Loucy (cell line): ENCODE measurements around the gene SNRNP27.

ENCODE experiments used
- H2AFZ ChIP-seq: fragments of 200-600 bp; sonication (generic); 2 replicates; pipeline ENCODE4 v1.6.0; 2016; ENCODE audit warnings: antibody characterized with exemption, mild to moderate bottlenecking, low read length, moderate library complexity
- H3F3A ChIP-seq: fragments of 200-600 bp; 2 replicates; pipeline ENCODE4 v1.6.0; 2016; ENCODE audit warnings: antibody characterized with exemption, low read depth, mild to moderate bottlenecking
- H3K27me3 ChIP-seq: fragments of 200-600 bp; sonication (generic); 2 replicates; pipeline ENCODE4 v1.6.1; 2014; ENCODE audit warnings: low read length, mild to moderate bottlenecking; ENCODE audit not compliant: insufficient read depth, poor library complexity, severe bottlenecking
- H3K36me3 ChIP-seq: fragments of 200-600 bp; sonication (generic); 2 replicates; pipeline ENCODE4 v1.6.1; 2016; ENCODE audit warnings: low read length; ENCODE audit not compliant: insufficient read depth
- H3K4me1 ChIP-seq: fragments of 200-600 bp; sonication (generic); 2 replicates; pipeline ENCODE4 v1.5.1; 2014; ENCODE audit warnings: low read length, mild to moderate bottlenecking; ENCODE audit not compliant: insufficient read depth, poor library complexity, severe bottlenecking
- H3K4me2 ChIP-seq: fragments of 200-600 bp; sonication (generic); 2 replicates; pipeline ENCODE4 v1.6.0; 2014; ENCODE audit warnings: antibody characterized with exemption, low read length, low read depth, mild to moderate bottlenecking; ENCODE audit not compliant: poor library complexity, severe bottlenecking
- H3K4me3 ChIP-seq: fragments of 200-600 bp; sonication (generic); 2 replicates; pipeline ENCODE4 v1.5.1; 2014; ENCODE audit warnings: low read length, mild to moderate bottlenecking, mixed read lengths; ENCODE audit not compliant: poor library complexity, severe bottlenecking
- H3K79me2 ChIP-seq: fragments of 200-600 bp; sonication (generic); 2 replicates; pipeline ENCODE4 v1.6.1; 2014; ENCODE audit warnings: low read length; ENCODE audit not compliant: insufficient read depth
- H3K9ac ChIP-seq: fragments of 200-600 bp; sonication (generic); 2 replicates; pipeline ENCODE4 v1.6.0; 2014; ENCODE audit warnings: mild to moderate bottlenecking, low read depth, low read length, moderate library complexity; ENCODE audit not compliant: poor library complexity, severe bottlenecking
- H3K9me2 ChIP-seq: fragments of 200-600 bp; sonication (generic); replicated peaks from 2 replicates; pipeline ENCODE4 v1.6.1; 2016; ENCODE audit warnings: low read depth, low read length, mixed read lengths
- H3K9me3 ChIP-seq: fragments of 200-600 bp; sonication (generic); 2 replicates; pipeline ENCODE4 v1.6.1; 2014; ENCODE audit warnings: mild to moderate bottlenecking, antibody characterized with exemption, low read length, low read depth; ENCODE audit not compliant: insufficient read depth
- H4K20me1 ChIP-seq: fragments of 200-600 bp; sonication (generic); 2 replicates; pipeline ENCODE4 v1.6.0; 2014; ENCODE audit warnings: antibody characterized with exemption, low read length, mild to moderate bottlenecking; ENCODE audit not compliant: insufficient read depth, poor library complexity, severe bottlenecking
- CTCF ChIP-seq: fragments of 200-600 bp; sonication (generic); conservative IDR thresholded peaks from 2 replicates; pipeline ENCODE4 v1.5.1; 2014; ENCODE audit warnings: mild to moderate bottlenecking, antibody characterized with exemption, low read length
- EZH2phosphoT487 ChIP-seq: fragments of 200-600 bp; IDR thresholded peaks from 2 replicates; pipeline ENCODE4 v1.6.1; 2018; ENCODE audit warnings: antibody characterized with exemption, mild to moderate bottlenecking, moderate library complexity, borderline replicate concordance

SNRNP27 gene

GRCh38 chr2:69846182-69847067, 47.3 kb upstream of the SNRNP27 start:
- no peaks in the 10 kb centered on the region for H3K9me2 ChIP-seq
- peaks cover 74% of the 10 kb centered on the region; the same call in 1 of the 2 replicates for H3K36me3 ChIP-seq
- H4K20me1 ChIP-seq: no peaks in the 10 kb centered on the region
- no peaks in the 10 kb centered on the region for H3F3A ChIP-seq
- no peaks in the 10 kb centered on the region for H3K27me3 ChIP-seq
- no peak overlapping the region for H3K4me3 ChIP-seq
- H3K4me2 ChIP-seq: no peak overlapping the region
- H3K9ac ChIP-seq: no peak overlapping the region
- no peaks in the 10 kb centered on the region for H3K4me1 ChIP-seq
- no peaks in the 10 kb centered on the region for H3K79me2 ChIP-seq
- TF ChIP-seq CTCF (no peak), EZH2phosphoT487 (no peak)
- no peak overlapping the region for H2AFZ ChIP-seq
- H3K9me3 ChIP-seq: no peaks in the 10 kb centered on the region

- H3K4me2 ChIP-seq: no peak overlapping the region
- H3K79me2 ChIP-seq: no peaks in the 10 kb centered on the region
- H4K20me1 ChIP-seq: no peaks in the 10 kb centered on the region
- no peaks in the 10 kb centered on the region for H3F3A ChIP-seq
- no peak overlapping the region for H2AFZ ChIP-seq
- no peaks in the 10 kb centered on the region for H3K9me3 ChIP-seq
- no peak overlapping the region for H3K9ac ChIP-seq
- H3K4me3 ChIP-seq: no peak overlapping the region
- H3K4me1 ChIP-seq: no peaks in the 10 kb centered on the region
- peaks cover 74% of the 10 kb centered on the region; the same call in 1 of the 2 replicates for H3K36me3 ChIP-seq
- TF ChIP-seq CTCF (no peak), EZH2phosphoT487 (no peak)
- H3K27me3 ChIP-seq: no peaks in the 10 kb centered on the region
- H3K9me2 ChIP-seq: no peaks in the 10 kb centered on the region
Measured at GRCh38 chr2:69847068-69847828, 46.5 kb upstream of the SNRNP27 start.

GRCh38 chr2:69848186-69848790, 45.5 kb upstream of the SNRNP27 start:
- Histone ChIP-seq H3K4me3 (no peak overlapping the region), H3K4me1 (no peaks in the 10 kb centered on the region), H3K36me3 (peaks cover 77% of the 10 kb centered on the region; the same call in 1 of the 2 replicates), H3F3A (no peaks in the 10 kb centered on the region), H3K79me2 (no peaks in the 10 kb centered on the region), H2AFZ (no peak overlapping the region), H3K9ac (no peak overlapping the region), H3K9me2 (no peaks in the 10 kb centered on the region), H4K20me1 (no peaks in the 10 kb centered on the region), H3K9me3 (no peaks in the 10 kb centered on the region), H3K4me2 (no peak overlapping the region), H3K27me3 (no peaks in the 10 kb centered on the region)
- no peak for TF ChIP-seq CTCF
- no peak for TF ChIP-seq EZH2phosphoT487
